ENCODE measurements around the gene NIT1.

DNA sequence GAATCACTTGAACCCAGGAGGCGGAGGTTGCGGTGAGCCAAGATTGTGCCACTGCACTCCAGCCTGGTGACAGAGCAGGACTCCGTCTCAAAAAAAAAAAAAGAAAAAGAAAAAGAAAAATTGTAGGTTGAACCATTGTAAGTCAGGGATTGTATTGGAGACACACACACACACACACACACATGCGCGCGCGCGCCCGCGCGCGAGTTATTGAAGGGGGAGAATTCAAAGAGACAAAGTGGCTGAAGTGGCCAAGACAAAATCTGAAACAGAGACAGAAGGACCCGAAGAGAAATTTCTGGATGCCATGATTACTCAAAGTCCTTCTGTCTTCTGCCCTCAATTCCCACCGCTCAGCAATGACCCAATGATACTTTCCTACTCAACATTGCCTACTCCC lies 23.4 kb upstream of the NIT1 start:
- TF ChIP-seq RARB (CRISPR knock-in tag; IDR thresholded peaks at IDR 0.05), result no peak
- TF ChIP-seq GLIS3 (CRISPR knock-in tag; IDR thresholded peaks at IDR 0.05), result no peak
- no peak for TF ChIP-seq ZFP30 (CRISPR knock-in tag; IDR thresholded peaks at IDR 0.05)
- no peak for TF ChIP-seq ZFP3 (CRISPR knock-in tag; IDR thresholded peaks at IDR 0.05)
- no peak for TF ChIP-seq ZNF70 (CRISPR knock-in tag; IDR thresholded peaks at IDR 0.05)
